H1 (cell line): ENCODE measurements around the gene GUCY1A2. TPM values are rescaled to one million over a fixed set of nuclear protein-coding genes. Genes with fewer than 3 reads are reported as not detected.

Source experiments
- CTCF ChIA-PET: fragments of 300-600 bp; sonication (Branson Sonifier 250); formaldehyde crosslinking; loops from one replicate; lab custom pipeline; 2021; ENCODE audit not compliant: partially characterized antibody; lab: Charles Lee
- POLR2A ChIA-PET: fragments of 300-600 bp; sonication (Branson Sonifier 250); formaldehyde crosslinking; loops from one replicate; lab custom pipeline; 2021; ENCODE audit warnings: inconsistent platforms; ENCODE audit not compliant: partially characterized antibody; lab: Charles Lee
- DNase-seq, 2 experiments: peaks; one replicate each; pipeline versions ENCODE4 v3.0.0 to v3.0.0-alpha.2; 2010 to 2022; ENCODE audit warnings: low spot score in 2 of 2, low read depth in 1 of 2, mixed read lengths in 1 of 2
- FAIRE-seq: peaks from 2 replicates; lab custom pipeline; 2011; peaks lifted over from hg19 to GRCh38; lab: Jason Lieb, UNC
- H2AFZ ChIP-seq: 2 replicates; pipeline ENCODE4 v1.8.1; 2012; ENCODE audit warnings: low read length, inconsistent platforms
- H2AK5ac ChIP-seq: 2 replicates; pipeline ENCODE4 v1.6.1; 2013; ENCODE audit warnings: low read depth, low read length
- H2BK120ac ChIP-seq: replicated peaks from 2 replicates; pipeline ENCODE3; 2013; ENCODE audit warnings: low read depth, low read length, inconsistent platforms
- H2BK12ac ChIP-seq: 2 replicates; pipeline ENCODE4 v1.6.1; 2013; ENCODE audit warnings: low read depth, low read length
- H2BK15ac ChIP-seq: 2 replicates; pipeline ENCODE4 v1.6.1; 2013; ENCODE audit warnings: low read length
- H2BK20ac ChIP-seq: 2 replicates; pipeline ENCODE4 v1.6.1; 2013; ENCODE audit warnings: low read length
- H2BK5ac ChIP-seq: 2 replicates; pipeline ENCODE4 v1.6.1; 2013; ENCODE audit warnings: low read depth, low read length
- H3K14ac ChIP-seq: 2 replicates; pipeline ENCODE4 v1.6.1; 2013; ENCODE audit warnings: inconsistent platforms; ENCODE audit not compliant: insufficient read length
- H3K18ac ChIP-seq: 2 replicates; pipeline ENCODE4 v1.6.1; 2013; ENCODE audit warnings: low read length; ENCODE audit errors: extremely low read depth
- H3K23ac ChIP-seq: 2 replicates; pipeline ENCODE4 v1.6.1; 2013; ENCODE audit warnings: inconsistent platforms; ENCODE audit not compliant: insufficient read length
- H3K23me2 ChIP-seq: 2 replicates; pipeline ENCODE4 v1.6.1; 2013; ENCODE audit warnings: low read depth, low read length
- H3K27ac ChIP-seq: 2 replicates; pipeline ENCODE4 v1.6.1; 2011; ENCODE audit warnings: low read depth, low read length, inconsistent platforms
- H3K27me3 ChIP-seq, 4 experiments: replicated peaks in 1 of 4; 1 replicate in 1 of 4; 2 replicates in 3 of 4; pipeline versions ENCODE4 v1.6.1 to v1.8.1; 2011 to 2013; ENCODE audit warnings: low read length in 3 of 4, mild to moderate bottlenecking in 3 of 4, inconsistent platforms in 2 of 4, mixed read lengths in 2 of 4, moderate library complexity in 1 of 4; ENCODE audit not compliant: control insufficient read depth in 3 of 4, insufficient read depth in 3 of 4; ENCODE audit errors: extremely low read depth in 1 of 4
- H3K36me3 ChIP-seq, 4 experiments: 2 replicates each; pipeline versions ENCODE4 v1.6.1 to v1.8.1; 2011 to 2013; ENCODE audit warnings: mild to moderate bottlenecking in 4 of 4, low read length in 3 of 4, moderate library complexity in 2 of 4, control low read depth in 1 of 4, inconsistent platforms in 1 of 4; ENCODE audit not compliant: insufficient read depth in 4 of 4, control insufficient read depth in 2 of 4
- H3K4ac ChIP-seq: replicated peaks from 2 replicates; pipeline ENCODE3; 2013; ENCODE audit warnings: low read length, low read depth, mixed read lengths, inconsistent platforms; ENCODE audit not compliant: insufficient read length
- H3K4me1 ChIP-seq, 4 experiments: replicated peaks in 1 of 4; 1 replicate in 1 of 4; 2 replicates in 3 of 4; pipeline versions ENCODE4 v1.6.1 to v1.8.1; 2011 to 2013; ENCODE audit warnings: low read length in 3 of 4, inconsistent platforms in 2 of 4, mixed read lengths in 1 of 4; ENCODE audit not compliant: insufficient read depth in 4 of 4, control insufficient read depth in 3 of 4
- H3K4me2 ChIP-seq, 2 experiments: 2 replicates each; pipeline versions ENCODE4 v1.6.1 to v1.8.1; 2011 to 2013; ENCODE audit warnings: low read depth in 2 of 2, low read length in 2 of 2, control low read depth in 1 of 2, inconsistent platforms in 1 of 2, mild to moderate bottlenecking in 1 of 2; ENCODE audit not compliant: insufficient read depth in 1 of 2
- H3K4me3 ChIP-seq, 4 experiments: fragments of 200-600, 300-600 bp in 1 of 4; sonication (generic), shearing (Covaris generic), sonication (Bioruptor Twin) in 1 of 4; 2 replicates each; pipeline versions ENCODE4 v1.5.1 to v1.8.1; 2011 to 2016; ENCODE audit warnings: low read length in 4 of 4, low read depth in 3 of 4, control low read depth in 2 of 4, inconsistent platforms in 2 of 4, mild to moderate bottlenecking in 2 of 4, mixed read lengths in 1 of 4, moderate library complexity in 1 of 4; ENCODE audit not compliant: insufficient read depth in 2 of 4; ENCODE audit errors: extremely low read depth in 1 of 4
- H3K56ac ChIP-seq: replicated peaks from 2 replicates; pipeline ENCODE3; 2013; ENCODE audit warnings: low read depth, mild to moderate bottlenecking, mixed read lengths, low read length, inconsistent platforms; ENCODE audit not compliant: insufficient read length
- H3K79me1 ChIP-seq: 2 replicates; pipeline ENCODE4 v1.6.1; 2013; ENCODE audit warnings: low read depth, low read length, control low read depth
- H3K79me2 ChIP-seq, 2 experiments: 2 replicates each; pipeline versions ENCODE4 v1.6.1 to v1.8.1; 2012 to 2013; ENCODE audit warnings: low read length in 2 of 2, mild to moderate bottlenecking in 2 of 2, inconsistent platforms in 1 of 2; ENCODE audit not compliant: insufficient read depth in 2 of 2, control insufficient read depth in 1 of 2
- H3K9ac ChIP-seq, 4 experiments: replicated peaks in 1 of 4; 1 replicate in 1 of 4; 2 replicates in 3 of 4; pipeline versions ENCODE4 v1.6.1 to v1.8.1; 2011 to 2013; ENCODE audit warnings: low read depth in 3 of 4, low read length in 3 of 4, control low read depth in 2 of 4, mild to moderate bottlenecking in 2 of 4, moderate library complexity in 2 of 4, inconsistent platforms in 1 of 4; ENCODE audit errors: extremely low read depth in 1 of 4
- H3K9me3 ChIP-seq, 2 experiments: 2 replicates each; pipeline versions ENCODE4 v1.6.1 to v1.8.1; 2012 to 2013; ENCODE audit warnings: mild to moderate bottlenecking in 2 of 2, moderate library complexity in 2 of 2, control low read depth in 1 of 2, inconsistent platforms in 1 of 2, low read depth in 1 of 2, low read length in 1 of 2, mixed read lengths in 1 of 2; ENCODE audit not compliant: insufficient read depth in 2 of 2
- H4K20me1 ChIP-seq, 2 experiments: replicated peaks in 1 of 2; 2 replicates each; pipeline versions ENCODE3 to v1.8.1; 2011 to 2013; ENCODE audit warnings: inconsistent platforms in 2 of 2, low read length in 2 of 2, mild to moderate bottlenecking in 1 of 2; ENCODE audit not compliant: insufficient read depth in 2 of 2, control insufficient read depth in 1 of 2
- H4K5ac ChIP-seq: 2 replicates; pipeline ENCODE4 v1.6.1; 2013; ENCODE audit warnings: low read length, low read depth, mixed read lengths, inconsistent platforms; ENCODE audit not compliant: insufficient read length
- H4K8ac ChIP-seq: 2 replicates; pipeline ENCODE4 v1.8.0; 2013; ENCODE audit warnings: mild to moderate bottlenecking, moderate library complexity, low read length, inconsistent platforms; ENCODE audit not compliant: insufficient read depth; ENCODE audit errors: extremely low read depth
- H4K91ac ChIP-seq: replicated peaks from 2 replicates; pipeline ENCODE3; 2013; ENCODE audit warnings: low read length, mixed read lengths, inconsistent platforms; ENCODE audit not compliant: insufficient read length
- EGR1 ChIP-seq: IDR thresholded peaks from 2 replicates; pipeline ENCODE4 v1.6.1; 2011; ENCODE audit warnings: low read depth, low read length, borderline replicate concordance
- JUN ChIP-seq: IDR thresholded peaks from 2 replicates; pipeline ENCODE4 v1.6.1; 2011; ENCODE audit warnings: low read depth, mild to moderate bottlenecking, improper control_type of control experiment, low read length
- RNF2 ChIP-seq: fragments of 200-900, 300-1000 bp; sonication (generic); IDR thresholded peaks from 2 replicates; pipeline ENCODE4 v1.7.1; 2016; ENCODE audit warnings: borderline replicate concordance, low read depth, mild to moderate bottlenecking, antibody characterized with exemption, low read length; ENCODE audit not compliant: poor library complexity, severe bottlenecking; ENCODE audit errors: missing control alignments
- polyA plus RNA-seq, 7 experiments: library from polyadenylated mRNA; depleted of rRNA in 3 of 7; stranded (reverse) in 5 of 7; unstranded in 2 of 7; fragments of >200 nt in 5 of 7; fragments of 200-250 nt in 2 of 7; gene quantifications; 1 replicate in 5 of 7; 2 replicates in 1 of 7; 4 replicates in 1 of 7; pipeline versions ENCODE4 v1.2.1 to v1.2.3, GENCODE V29; 2011 to 2013; ENCODE audit warnings: missing spikeins in 2 of 7, mixed read lengths in 2 of 7
- total RNA-seq: library from RNA; stranded (reverse); fragmentation: NEBNext Ultra II Directional; extraction: Animal tissue kit (Norgen Biotek cat#: 25700); gene quantifications from 2 replicates; pipeline ENCODE4 v1.2.1, GENCODE V29; 2021
- TF ChIP-seq, protein P1 (sequence below): IDR thresholded peaks from 2 replicates; pipeline ENCODE4 v1.6.1; 2012; ENCODE audit warnings: inconsistent platforms

Gene GUCY1A2
- total and polyA plus RNA-seq, 2 of the 8 experiments (the other 6 are each of a cell fraction or from before 2014, with no cell fraction given): 0.11 to 1.9 TPM

DNA sequence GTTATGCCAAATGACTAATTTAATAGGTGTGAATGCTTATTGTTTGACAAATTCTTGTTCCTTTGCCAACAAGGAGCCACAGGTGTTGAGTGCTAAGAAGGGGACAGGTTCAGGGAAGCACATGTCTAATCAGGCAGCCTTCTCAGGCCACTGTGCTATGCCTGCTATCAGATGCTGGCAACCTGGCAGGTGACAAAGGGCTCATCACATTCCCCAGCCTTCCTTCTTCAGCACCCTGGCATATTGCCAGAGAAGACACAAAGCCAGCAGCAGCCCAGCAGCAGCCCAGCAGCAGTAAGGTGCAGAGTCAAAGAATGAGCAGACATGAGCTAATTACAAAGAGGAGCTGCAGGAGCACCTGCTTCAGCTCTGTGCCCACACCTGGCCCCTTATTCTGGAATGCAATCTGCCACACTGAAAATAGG is 68.2 kb downstream of the GUCY1A2 start:
- POLR2A ChIA-PET: no interaction called here
- Histone ChIP-seq H3K27ac (no peak overlapping the region), H2BK20ac (no peak overlapping the region), H3K36me3 (no peaks in the 10 kb centered on the region), H4K5ac (no peak overlapping the region), H3K23me2 (no peaks in the 10 kb centered on the region)
- TF ChIP-seq RNF2: no peak
- no peak for TF ChIP-seq JUN
- TF ChIP-seq, protein P1, sequence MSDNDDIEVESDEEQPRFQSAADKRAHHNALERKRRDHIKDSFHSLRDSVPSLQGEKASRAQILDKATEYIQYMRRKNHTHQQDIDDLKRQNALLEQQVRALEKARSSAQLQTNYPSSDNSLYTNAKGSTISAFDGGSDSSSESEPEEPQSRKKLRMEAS: no peak
- no peak for TF ChIP-seq EGR1
- TF ChIP-seq, all 59 proteins: peak for 0
- H2AK5ac ChIP-seq: no peak overlapping the region
- H3K79me1 ChIP-seq: no peaks in the 10 kb centered on the region
- H3K23ac ChIP-seq: no peak overlapping the region
- H3K4ac ChIP-seq: no peak overlapping the region
- no peak overlapping the region for H3K9ac ChIP-seq
- H2BK120ac ChIP-seq: no peak overlapping the region
- H3K18ac ChIP-seq: no peak overlapping the region
- no peaks in the 10 kb centered on the region for H3K9me3 ChIP-seq
- no peak overlapping the region for H2BK5ac ChIP-seq
- no peak overlapping the region; the same call in 1 of the 2 replicates for H2BK15ac ChIP-seq
- no peak overlapping the region for H2BK12ac ChIP-seq
- H3K4me1 ChIP-seq: no peaks in the 10 kb centered on the region; a peak in 3 of 7 replicates
- no peak for FAIRE-seq
- H3K14ac ChIP-seq: no peak overlapping the region
- H4K20me1 ChIP-seq: no peaks in the 10 kb centered on the region
- H3K27me3 ChIP-seq: no peaks in the 10 kb centered on the region
- H4K91ac ChIP-seq: no peak overlapping the region
- H4K8ac ChIP-seq: peak overlapping the region; percentile 68; the same call in 1 of the 2 replicates
- no peak overlapping the region for H2AFZ ChIP-seq
- CTCF ChIA-PET: no interaction called here
- no peak overlapping the region for H3K56ac ChIP-seq
- H3K4me3 ChIP-seq: no peak overlapping the region
- 0 out of 4 replicates have a peak overlapping the region, but pooled peaks of 1 of the 2 experiments have one; percentile 2 for H3K4me2 ChIP-seq
- DNase-seq: no peak
- no peaks in the 10 kb centered on the region for H3K79me2 ChIP-seq
